Karpas-422 (cell line): Measurements from ENCODE around the gene B4GALNT2. TPM values are rescaled to one million over a fixed set of nuclear protein-coding genes. Genes with fewer than 3 reads are reported as not detected.

ENCODE experiments used
- DNase-seq: peaks from one replicate; pipeline ENCODE4 v3.0.0-alpha.2; 2015
- H2AFZ ChIP-seq: fragments of 200-600 bp; sonication (generic); 2 replicates; pipeline ENCODE4 v1.6.1; 2014; ENCODE audit warnings: antibody characterized with exemption, low read length, mixed read lengths
- H3K27ac ChIP-seq: fragments of 200-600 bp; sonication (generic); 2 replicates; pipeline ENCODE4 v1.5.1; 2014; ENCODE audit warnings: mild to moderate bottlenecking, low read length, moderate library complexity
- H3K27me3 ChIP-seq: fragments of 200-600 bp; sonication (generic); 2 replicates; pipeline ENCODE4 v1.6.1; 2014; ENCODE audit warnings: low read length, mixed read lengths
- H3K36me3 ChIP-seq: fragments of 200-600 bp; sonication (generic); 2 replicates; pipeline ENCODE4 v1.6.1; 2014; ENCODE audit warnings: low read length, mixed read lengths; ENCODE audit not compliant: insufficient read depth
- H3K4me1 ChIP-seq: fragments of 200-600 bp; sonication (generic); 2 replicates; pipeline ENCODE4 v1.6.1; 2014; ENCODE audit warnings: mild to moderate bottlenecking, low read length, mixed read lengths
- H3K4me2 ChIP-seq: fragments of 200-600 bp; sonication (generic); 2 replicates; pipeline ENCODE4 v1.6.1; 2014; ENCODE audit warnings: low read length, low read depth, mild to moderate bottlenecking; ENCODE audit not compliant: poor library complexity, severe bottlenecking
- H3K4me3 ChIP-seq: fragments of 200-600 bp; sonication (generic); 2 replicates; pipeline ENCODE4 v1.5.1; 2014; ENCODE audit warnings: mild to moderate bottlenecking, antibody characterized with exemption, low read length, mixed read lengths
- H3K79me2 ChIP-seq: fragments of 200-600 bp; sonication (generic); 2 replicates; pipeline ENCODE4 v1.6.1; 2014; ENCODE audit warnings: mild to moderate bottlenecking, low read length, mixed read lengths
- H3K9ac ChIP-seq: fragments of 200-600 bp; sonication (generic); 2 replicates; pipeline ENCODE4 v1.6.0; 2014; ENCODE audit warnings: low read length
- H3K9me2 ChIP-seq: fragments of 200-600 bp; sonication (generic), shearing (Covaris generic); replicated peaks from 2 replicates; pipeline ENCODE4 v1.6.0; 2014; ENCODE audit warnings: mild to moderate bottlenecking, low read length, moderate library complexity; ENCODE audit not compliant: insufficient read depth
- H3K9me3 ChIP-seq: fragments of 300-700, 200-600 bp; sonication (generic); 2 replicates; pipeline ENCODE4 v1.6.1; 2014; ENCODE audit warnings: low read length, mixed read lengths
- H4K20me1 ChIP-seq: fragments of 200-600 bp; sonication (generic); 2 replicates; pipeline ENCODE4 v1.6.1; 2014; ENCODE audit warnings: mild to moderate bottlenecking, antibody characterized with exemption, low read length, low read depth; ENCODE audit not compliant: insufficient read depth
- total RNA-seq: library from RNA; depleted of rRNA; stranded (reverse); fragments of >200 nt; shearing (Covaris generic); gene quantifications from 2 replicates; pipeline ENCODE4 v1.2.3, GENCODE V29; 2014; ENCODE audit warnings: low replicate concordance

The B4GALNT2 gene
- total RNA-seq, 1 experiment from 2014 or later = not detected

GRCh38 chr17:49146620-49147306 lies 14.2 kb downstream of the B4GALNT2 start:
- Histone ChIP-seq H3K9me2 (no peaks in the 10 kb centered on the region), H3K27ac (no peak overlapping the region), H3K4me2 (no peak overlapping the region), H3K4me3 (no peak overlapping the region), H3K27me3 (no peaks in the 10 kb centered on the region), H3K9ac (no peak overlapping the region), H3K4me1 (no peaks in the 10 kb centered on the region), H2AFZ (no peak overlapping the region), H4K20me1 (no peaks in the 10 kb centered on the region), H3K9me3 (no peaks in the 10 kb centered on the region), H3K79me2 (no peaks in the 10 kb centered on the region), H3K36me3 (no peaks in the 10 kb centered on the region)
- no peak for DNase-seq

GRCh38 chr17:49148171-49148570 lies 15.6 kb downstream of the B4GALNT2 start:
- no peaks in the 10 kb centered on the region for H3K79me2 ChIP-seq
- no peaks in the 10 kb centered on the region for H3K36me3 ChIP-seq
- no peak for DNase-seq
- no peaks in the 10 kb centered on the region for H3K9me2 ChIP-seq
- H2AFZ ChIP-seq = no peak overlapping the region
- no peaks in the 10 kb centered on the region for H4K20me1 ChIP-seq
- H3K9me3 ChIP-seq = no peaks in the 10 kb centered on the region
- no peaks in the 10 kb centered on the region for H3K4me1 ChIP-seq
- no peak overlapping the region for H3K9ac ChIP-seq
- H3K27me3 ChIP-seq = no peaks in the 10 kb centered on the region
- no peak overlapping the region for H3K27ac ChIP-seq
- H3K4me2 ChIP-seq = no peak overlapping the region
- no peak overlapping the region for H3K4me3 ChIP-seq

DNA sequence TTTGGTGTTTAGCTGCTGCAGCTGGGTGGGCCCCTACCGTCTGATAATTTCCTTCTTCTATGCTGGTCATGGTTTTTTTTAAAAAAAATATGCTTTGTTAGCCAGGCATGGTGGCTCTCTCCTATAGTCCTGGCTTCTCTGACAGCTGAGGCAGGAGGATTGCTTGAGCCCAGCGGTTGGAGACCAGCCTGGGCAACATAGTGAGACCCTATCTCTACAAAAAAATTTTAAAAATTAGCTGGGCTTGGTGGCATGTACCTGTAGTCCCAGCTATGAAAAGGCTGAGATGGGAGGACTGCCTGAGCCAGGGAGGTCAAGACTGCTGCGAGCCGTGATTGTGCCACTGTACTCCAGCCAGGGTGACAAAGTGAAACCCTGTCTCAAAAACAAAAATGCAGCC lies 19.4 kb downstream of the B4GALNT2 start:
- H3K9ac ChIP-seq = no peak overlapping the region
- H2AFZ ChIP-seq = no peak overlapping the region
- H3K9me3 ChIP-seq = no peaks in the 10 kb centered on the region
- no peaks in the 10 kb centered on the region for H4K20me1 ChIP-seq
- no peak for DNase-seq
- no peaks in the 10 kb centered on the region for H3K27me3 ChIP-seq
- no peak overlapping the region for H3K4me3 ChIP-seq
- no peak overlapping the region for H3K27ac ChIP-seq
- H3K79me2 ChIP-seq = no peaks in the 10 kb centered on the region
- no peaks in the 10 kb centered on the region for H3K9me2 ChIP-seq
- no peak overlapping the region for H3K4me2 ChIP-seq
- H3K4me1 ChIP-seq = no peaks in the 10 kb centered on the region
- no peaks in the 10 kb centered on the region for H3K36me3 ChIP-seq

DNA sequence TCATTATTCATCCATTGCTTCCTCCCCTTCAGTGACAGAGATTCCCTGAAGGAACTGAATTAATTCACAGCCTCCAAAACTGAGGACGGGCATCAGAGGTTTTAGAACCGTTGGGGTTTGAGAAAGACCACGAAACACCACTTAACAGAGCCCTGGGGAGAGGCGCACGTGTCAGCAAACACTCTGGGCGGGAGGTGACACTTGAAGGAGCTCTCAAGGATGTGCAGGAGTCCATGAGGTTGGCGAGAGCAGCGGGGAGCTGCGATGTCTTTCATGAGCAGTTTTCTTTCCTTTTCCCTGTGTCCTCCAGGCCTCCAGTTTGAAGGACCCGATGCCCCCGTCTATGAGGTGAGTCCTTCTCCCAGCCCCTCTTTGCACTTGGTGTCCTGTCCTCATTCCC lies 23.7 kb downstream of the B4GALNT2 start:
- no peak overlapping the region for H3K9ac ChIP-seq

DNA sequence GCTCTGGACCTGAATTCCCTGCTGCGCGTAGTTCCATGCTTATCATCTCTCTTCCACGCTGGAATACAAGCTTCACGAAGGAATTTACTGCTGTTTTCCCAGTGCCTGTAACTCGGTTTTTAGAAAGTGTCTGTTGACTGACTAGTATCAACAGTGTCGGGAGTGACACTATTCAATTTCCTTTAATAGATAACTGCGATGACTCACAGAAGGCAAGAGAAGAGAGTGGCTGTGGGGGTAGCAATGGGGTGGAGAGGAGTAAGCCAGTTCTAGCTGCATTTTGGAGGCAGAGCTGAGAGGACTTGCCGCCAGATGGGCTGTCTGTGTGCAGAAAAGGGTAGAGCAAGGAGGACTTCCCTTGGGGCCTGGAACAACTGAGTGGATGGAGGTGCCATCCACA lies 25.2 kb downstream of the B4GALNT2 start:
- Histone ChIP-seq H3K9me2 (no peaks in the 10 kb centered on the region), H3K4me2 (no peak overlapping the region), H3K4me3 (no peak overlapping the region), H3K27ac (no peak overlapping the region), H3K27me3 (no peaks in the 10 kb centered on the region), H3K9me3 (no peaks in the 10 kb centered on the region), H4K20me1 (no peaks in the 10 kb centered on the region), H3K36me3 (no peaks in the 10 kb centered on the region), H3K79me2 (no peaks in the 10 kb centered on the region), H3K4me1 (no peaks in the 10 kb centered on the region), H2AFZ (no peak overlapping the region), H3K9ac (no peak overlapping the region)
- no peak for DNase-seq

More for the DNA sequence above, 23.7 kb downstream of the B4GALNT2 start:
- no peaks in the 10 kb centered on the region for H3K79me2 ChIP-seq
- H3K9me3 ChIP-seq = no peaks in the 10 kb centered on the region
- no peak overlapping the region for H3K4me3 ChIP-seq
- no peaks in the 10 kb centered on the region for H3K27me3 ChIP-seq
- no peak overlapping the region for H3K4me2 ChIP-seq
- no peak for DNase-seq
- no peak overlapping the region for H3K27ac ChIP-seq
- no peaks in the 10 kb centered on the region for H3K36me3 ChIP-seq
- H3K9me2 ChIP-seq = no peaks in the 10 kb centered on the region
- H4K20me1 ChIP-seq = no peaks in the 10 kb centered on the region
- H3K4me1 ChIP-seq = no peaks in the 10 kb centered on the region
- H2AFZ ChIP-seq = no peak overlapping the region

- Histone ChIP-seq H3K9me3 (no peaks in the 10 kb centered on the region), H3K4me2 (no peak overlapping the region), H4K20me1 (no peaks in the 10 kb centered on the region), H3K4me1 (no peaks in the 10 kb centered on the region), H3K36me3 (no peaks in the 10 kb centered on the region), H3K27ac (no peak overlapping the region), H2AFZ (no peak overlapping the region), H3K9me2 (no peaks in the 10 kb centered on the region), H3K9ac (no peak overlapping the region), H3K79me2 (no peaks in the 10 kb centered on the region), H3K4me3 (no peak overlapping the region), H3K27me3 (no peaks in the 10 kb centered on the region)
- no peak for DNase-seq
Observed at GRCh38 chr17:49162866-49163265, 30.3 kb downstream of the B4GALNT2 start.

DNA sequence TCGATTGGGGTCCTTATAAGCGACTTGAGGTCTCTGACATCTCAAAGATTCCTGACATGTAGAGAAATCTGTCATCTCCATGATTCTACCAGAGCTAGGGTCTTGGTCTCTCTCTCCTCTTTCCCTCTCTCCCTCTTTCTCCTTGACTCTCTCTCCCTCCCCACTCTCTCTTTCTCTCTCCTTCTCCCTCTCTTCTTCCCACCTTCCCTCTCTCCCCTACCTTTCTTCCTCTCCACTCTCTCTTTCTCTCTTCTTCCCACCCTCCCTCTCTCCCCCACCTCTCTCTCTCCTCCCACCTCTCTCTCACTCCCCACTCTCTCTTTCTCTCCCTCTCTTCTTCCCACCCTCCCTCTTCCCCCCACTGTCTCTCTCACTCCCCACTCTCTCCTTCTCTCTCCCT lies 32.6 kb downstream of the B4GALNT2 start:
- H3K27ac ChIP-seq = no peak overlapping the region
- H3K36me3 ChIP-seq = no peaks in the 10 kb centered on the region
- no peaks in the 10 kb centered on the region for H3K27me3 ChIP-seq
- H2AFZ ChIP-seq = no peak overlapping the region
- no peak overlapping the region for H3K4me3 ChIP-seq
- no peaks in the 10 kb centered on the region for H3K9me2 ChIP-seq
- DNase-seq = no peak
- H3K4me2 ChIP-seq = no peak overlapping the region
- no peak overlapping the region for H3K9ac ChIP-seq
- H3K4me1 ChIP-seq = no peaks in the 10 kb centered on the region
- H3K79me2 ChIP-seq = no peaks in the 10 kb centered on the region
- H3K9me3 ChIP-seq = no peaks in the 10 kb centered on the region
- no peaks in the 10 kb centered on the region for H4K20me1 ChIP-seq

- Histone ChIP-seq H3K9me2 (no peaks in the 10 kb centered on the region), H3K9ac (no peak overlapping the region), H3K36me3 (no peaks in the 10 kb centered on the region), H3K27me3 (no peaks in the 10 kb centered on the region), H3K9me3 (no peaks in the 10 kb centered on the region), H3K79me2 (no peaks in the 10 kb centered on the region), H2AFZ (no peak overlapping the region), H3K4me3 (no peak overlapping the region), H3K27ac (no peak overlapping the region), H3K4me1 (no peaks in the 10 kb centered on the region), H3K4me2 (no peak overlapping the region), H4K20me1 (no peaks in the 10 kb centered on the region)
- no peak for DNase-seq
Observed at GRCh38 chr17:49168706-49169105, 36.1 kb downstream of the B4GALNT2 start.
